Cardiac muscle cell (in vitro differentiated cells and primary cell): ENCODE measurements around the gene GJA10. TPM values are rescaled to one million over a fixed set of nuclear protein-coding genes. Genes with fewer than 3 reads are reported as not detected.
"Not testable (repeated sequence)": the region's sequence is repeated elsewhere in the genome, so short reads cannot be mapped to it uniquely, and the experiment has no call there.

Source experiments
- DNase-seq, 2 donors: peaks; one replicate each; pipeline versions ENCODE4 v3.0.0 to v3.0.0-alpha.2; 2010 to 2017; ENCODE audit warnings: low read depth in 1 of 2, low spot score in 1 of 2
- H3K27ac ChIP-seq: fragments of 200-600 bp; sonication (generic); 2 replicates; pipeline ENCODE4 v1.5.1; 2016
- H3K27me3 ChIP-seq: fragments of 200-600 bp; sonication (generic); 2 replicates; pipeline ENCODE4 v1.6.0; 2016; ENCODE audit warnings: control low read depth
- H3K36me3 ChIP-seq: fragments of 200-600 bp; sonication (generic); 2 replicates; pipeline ENCODE4 v1.5.1; 2016; ENCODE audit warnings: control low read depth
- H3K4me1 ChIP-seq: fragments of 200-600 bp; sonication (generic); 2 replicates; pipeline ENCODE4 v1.8.1; 2017; ENCODE audit warnings: low read depth, mild to moderate bottlenecking, mixed run types
- H3K4me3 ChIP-seq: fragments of 200-600 bp; sonication (generic); 2 replicates; pipeline ENCODE4 v1.5.1; 2016; ENCODE audit warnings: mild to moderate bottlenecking
- H3K9me3 ChIP-seq: fragments of 200-600 bp; sonication (generic); 2 replicates; pipeline ENCODE4 v1.5.1; 2017; ENCODE audit warnings: low read depth, mild to moderate bottlenecking, control low read depth
- polyA plus RNA-seq: library from polyadenylated mRNA; unstranded; fragments of >200 nt; fragmentation: Nextera tagmentation; extraction: Ambion mirVana; gene quantifications from 2 replicates; pipeline ENCODE4 v1.2.1, GENCODE V29; 2016
- total RNA-seq: library from RNA; depleted of rRNA; stranded (reverse); fragments of >200 nt; gene quantifications from 2 replicates; pipeline ENCODE4 v1.2.3, GENCODE V29; 2016
- TF ChIP-seq, protein P1 (sequence below): IDR thresholded peaks from 2 replicates; pipeline ENCODE4 v1.5.1; 2012; ENCODE audit warnings: low read depth, mild to moderate bottlenecking, low read length

The GJA10 gene
- not detected in 2 replicates for total RNA-seq
- polyA plus RNA-seq: not detected in 2 replicates

DNA sequence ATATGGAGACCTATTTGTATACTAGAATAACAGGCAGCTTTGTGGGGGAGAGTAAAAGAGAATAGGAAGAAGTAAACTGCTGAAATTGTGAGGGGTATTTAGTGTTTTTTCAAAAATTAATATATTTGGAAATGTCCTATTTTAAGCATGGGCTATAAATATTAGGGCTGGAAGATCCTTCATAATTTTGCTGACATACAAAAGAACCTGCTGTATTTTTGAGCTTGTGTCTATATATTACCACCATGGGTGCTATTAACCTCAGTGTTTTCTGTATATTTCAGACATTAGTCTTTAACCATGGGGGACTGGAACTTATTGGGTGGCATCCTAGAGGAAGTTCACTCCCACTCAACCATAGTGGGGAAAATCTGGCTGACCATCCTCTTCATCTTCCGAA, at the start of gene GJA10:
Gene GJA10 (plus strand): TSS at position 301 of the 400 bp plus-strand sequence. CDS start 0 bp downstream, at position 301.
- no peak for DNase-seq
- H3K36me3 ChIP-seq: no peaks in the 10 kb centered on the region
- H3K4me1 ChIP-seq: no peaks in the 10 kb centered on the region
- no peaks in the 10 kb centered on the region for H3K9me3 ChIP-seq
- TF ChIP-seq, protein P1, sequence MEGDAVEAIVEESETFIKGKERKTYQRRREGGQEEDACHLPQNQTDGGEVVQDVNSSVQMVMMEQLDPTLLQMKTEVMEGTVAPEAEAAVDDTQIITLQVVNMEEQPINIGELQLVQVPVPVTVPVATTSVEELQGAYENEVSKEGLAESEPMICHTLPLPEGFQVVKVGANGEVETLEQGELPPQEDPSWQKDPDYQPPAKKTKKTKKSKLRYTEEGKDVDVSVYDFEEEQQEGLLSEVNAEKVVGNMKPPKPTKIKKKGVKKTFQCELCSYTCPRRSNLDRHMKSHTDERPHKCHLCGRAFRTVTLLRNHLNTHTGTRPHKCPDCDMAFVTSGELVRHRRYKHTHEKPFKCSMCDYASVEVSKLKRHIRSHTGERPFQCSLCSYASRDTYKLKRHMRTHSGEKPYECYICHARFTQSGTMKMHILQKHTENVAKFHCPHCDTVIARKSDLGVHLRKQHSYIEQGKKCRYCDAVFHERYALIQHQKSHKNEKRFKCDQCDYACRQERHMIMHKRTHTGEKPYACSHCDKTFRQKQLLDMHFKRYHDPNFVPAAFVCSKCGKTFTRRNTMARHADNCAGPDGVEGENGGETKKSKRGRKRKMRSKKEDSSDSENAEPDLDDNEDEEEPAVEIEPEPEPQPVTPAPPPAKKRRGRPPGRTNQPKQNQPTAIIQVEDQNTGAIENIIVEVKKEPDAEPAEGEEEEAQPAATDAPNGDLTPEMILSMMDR: no peak
- H3K27me3 ChIP-seq: peaks cover 11% of the 10 kb centered on the region
- no peak within 1 kb of the TSS for H3K4me3 ChIP-seq
- no peak within 1 kb of the TSS for H3K27ac ChIP-seq

DNA sequence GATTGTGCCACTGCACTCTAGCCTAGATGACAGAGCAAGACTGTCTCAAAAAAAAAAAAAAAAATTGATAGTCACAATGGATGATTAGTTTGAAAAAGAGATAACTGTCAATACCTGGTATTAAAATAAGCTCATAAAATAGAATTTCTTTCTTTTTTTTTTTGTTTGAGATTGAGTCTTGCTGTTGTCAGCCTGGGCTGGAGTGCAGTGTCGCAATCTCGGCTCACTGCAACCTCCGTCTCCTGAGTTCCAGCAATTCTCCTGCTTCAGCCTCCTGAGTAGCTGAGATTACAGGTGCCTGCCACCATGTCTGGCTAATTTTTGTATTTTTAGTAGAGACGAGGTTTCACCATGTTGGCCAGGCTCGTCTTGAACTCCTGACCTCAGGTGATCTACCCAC, 46.8 kb upstream of the GJA10 start:
- H3K27ac ChIP-seq, H3K4me1 ChIP-seq, H3K9me3 ChIP-seq, H3K27me3 ChIP-seq, DNase-seq, H3K36me3 ChIP-seq, H3K4me3 ChIP-seq: not testable (repeated sequence)

DNA sequence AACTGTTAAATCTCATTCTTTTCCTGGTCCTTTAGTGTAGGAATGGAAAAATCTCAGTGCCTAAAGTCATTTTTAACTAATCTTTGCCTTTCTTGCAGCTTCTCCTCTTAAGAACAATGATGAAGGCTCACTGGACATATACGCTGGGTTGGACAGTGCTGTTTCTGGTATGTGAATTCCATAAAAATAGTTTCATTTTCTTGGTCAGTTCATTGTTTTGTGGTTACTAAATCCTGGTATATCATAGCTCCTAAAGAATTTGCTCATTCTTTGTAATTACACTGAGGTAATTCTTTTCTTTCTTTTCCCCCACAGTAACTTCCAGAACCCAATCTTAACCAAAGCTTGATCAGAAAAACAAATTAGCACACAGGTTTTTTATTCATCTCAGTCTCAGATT, 41.2 kb upstream of the GJA10 start:
- TF ChIP-seq, protein P1: no peak
- DNase-seq: no peak
- Histone ChIP-seq H3K4me1 (no peaks in the 10 kb centered on the region), H3K27me3 (no peaks in the 10 kb centered on the region), H3K27ac (no peak overlapping the region), H3K36me3 (peaks cover 25% of the 10 kb centered on the region), H3K9me3 (no peaks in the 10 kb centered on the region), H3K4me3 (no peak overlapping the region)

DNA sequence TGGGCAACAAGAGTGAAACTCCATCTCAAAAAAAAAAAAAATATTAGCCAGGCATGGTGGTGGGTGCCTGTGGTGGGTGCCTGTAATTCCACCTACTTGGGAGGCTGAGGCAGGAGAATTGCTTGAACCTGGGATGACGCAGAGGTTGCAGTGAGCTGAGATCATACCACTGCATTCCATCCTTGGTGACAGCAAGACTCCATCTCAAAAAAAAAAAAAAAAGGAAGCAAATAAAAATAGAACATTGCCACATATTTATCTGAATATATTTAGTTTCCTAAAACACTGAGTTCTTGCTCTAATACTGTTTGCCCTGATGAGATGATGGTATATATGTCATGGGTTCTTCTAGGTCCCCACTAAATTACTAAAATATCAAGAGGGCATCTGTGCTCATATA, 36.2 kb upstream of the GJA10 start:
- no peaks in the 10 kb centered on the region for H3K27me3 ChIP-seq
- DNase-seq: no peak
- H3K27ac ChIP-seq: no peak overlapping the region
- H3K4me3 ChIP-seq: no peak overlapping the region
- H3K9me3 ChIP-seq: no peaks in the 10 kb centered on the region
- TF ChIP-seq, protein P1: no peak
- no peaks in the 10 kb centered on the region for H3K4me1 ChIP-seq
- peaks cover 56% of the 10 kb centered on the region for H3K36me3 ChIP-seq

DNA sequence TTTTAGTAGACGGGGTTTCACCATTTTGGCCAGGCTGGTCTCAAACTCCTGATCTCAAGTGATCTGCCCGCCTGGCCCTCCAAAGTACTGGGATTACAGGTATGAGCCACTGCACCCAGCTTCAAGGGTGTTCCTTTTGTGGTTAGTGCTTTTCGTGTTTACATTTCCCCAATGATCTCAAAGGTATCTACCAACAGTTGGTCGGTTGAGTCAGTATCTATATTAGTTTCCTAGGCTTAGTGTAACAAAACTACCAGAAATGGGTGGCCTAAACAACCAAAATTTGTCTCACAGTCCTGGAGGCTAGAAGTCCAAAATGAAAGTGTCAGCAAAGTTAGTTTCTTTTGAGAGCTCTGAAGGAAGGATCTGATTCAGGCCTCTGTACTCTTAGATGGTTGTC, 34.5 kb upstream of the GJA10 start:
- Histone ChIP-seq H3K36me3 (peaks cover 57% of the 10 kb centered on the region), H3K4me3 (no peak overlapping the region), H3K4me1 (no peaks in the 10 kb centered on the region), H3K9me3 (no peaks in the 10 kb centered on the region), H3K27ac (no peak overlapping the region), H3K27me3 (no peaks in the 10 kb centered on the region)
- DNase-seq: no peak
- TF ChIP-seq, protein P1: no peak

DNA sequence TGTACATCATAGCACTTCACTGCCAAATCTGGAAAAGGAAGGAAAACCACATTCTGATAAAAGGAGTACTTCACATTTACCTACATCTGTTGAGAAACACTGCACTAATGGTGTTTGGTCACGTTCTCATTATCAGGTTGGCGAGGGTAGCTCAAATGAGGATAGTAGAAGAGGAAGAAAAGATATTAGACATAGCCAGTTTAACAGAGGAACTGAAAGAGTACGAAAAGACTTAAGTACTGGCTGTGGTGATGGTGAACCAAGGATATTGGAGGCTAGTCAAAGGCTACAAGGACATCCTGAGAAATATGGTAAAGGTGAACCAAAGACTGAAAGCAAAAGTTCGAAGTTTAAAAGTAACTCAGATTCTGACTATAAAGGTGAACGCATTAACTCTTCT, 32.0 kb upstream of the GJA10 start:
- no peak overlapping the region for H3K4me3 ChIP-seq
- no peaks in the 10 kb centered on the region for H3K9me3 ChIP-seq
- H3K27me3 ChIP-seq: no peaks in the 10 kb centered on the region
- peaks cover 57% of the 10 kb centered on the region for H3K36me3 ChIP-seq
- DNase-seq: no peak
- no peak overlapping the region for H3K27ac ChIP-seq
- TF ChIP-seq, protein P1: no peak
- no peaks in the 10 kb centered on the region for H3K4me1 ChIP-seq
